Prostate gland (tissue), 2 donors: ENCODE results near the gene FGF11.

Experiments used
- CTCF ChIP-seq, 4 experiments: fragments of 200-600 bp in 2 of 4; fragments of 450-650 bp in 2 of 4; sonication (generic) in 2 of 4; IDR thresholded peaks; 1 replicate in 3 of 4; 2 replicates in 1 of 4; pipeline ENCODE4 v1.5.1; 2016 to 2019; ENCODE audit warnings: antibody characterized with exemption in 4 of 4, mild to moderate bottlenecking in 2 of 4, moderate library complexity in 2 of 4
- POLR2AphosphoS5 ChIP-seq: sonication (generic); formaldehyde crosslinking; IDR thresholded peaks from one replicate; pipeline ENCODE4 v1.6.1; 2017; ENCODE audit warnings: antibody characterized with exemption

DNA sequence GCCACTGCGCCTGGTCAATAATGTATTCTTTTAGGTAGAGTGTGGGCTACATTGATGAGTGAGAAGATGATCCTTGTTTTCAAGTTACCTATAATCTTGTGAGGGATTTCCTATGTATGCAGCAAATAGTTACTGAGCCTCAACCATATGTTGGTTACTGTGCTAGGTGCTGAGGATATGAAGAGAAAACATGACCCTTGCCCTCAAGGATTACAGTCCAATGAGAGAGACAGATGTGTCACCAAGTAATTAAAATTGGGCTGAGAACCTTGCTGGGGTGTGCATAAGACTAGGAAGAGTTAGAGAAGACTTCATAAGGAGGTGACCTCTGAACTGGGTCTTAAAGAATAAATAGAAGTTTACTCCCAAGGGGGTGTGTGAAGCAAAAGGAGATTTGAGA is 52.3 kb downstream of the FGF11 start:
- no peak for TF ChIP-seq CTCF (IDR thresholded peaks at IDR 0.05)
- TF ChIP-seq POLR2AphosphoS5 = no peak
